GM18867 (cell line): Measurements from ENCODE around the gene DENND4B.
"Not testable (repeated sequence)": the region's sequence is repeated elsewhere in the genome, so short reads cannot be mapped to it uniquely, and the experiment has no call there.

Experiments
- ATAC-seq: cut with Tn5 transposase; IDR thresholded peaks from one replicate; pipeline ENCODE4 v1.9.1; 2021; ENCODE audit warnings: mild to moderate bottlenecking, moderate library complexity; ENCODE audit not compliant: unreplicated experiment

Gene DENND4B

GRCh38 chr1:153891042-153891441 is 55.5 kb downstream of the DENND4B start:
- ATAC-seq, result not testable (repeated sequence)

GRCh38 chr1:153888533-153888932 is 58.0 kb downstream of the DENND4B start:
- no peak for ATAC-seq

GRCh38 chr1:153886127-153886526 is 60.4 kb downstream of the DENND4B start:
- no peak for ATAC-seq

GRCh38 chr1:153883223-153883622 is 63.3 kb downstream of the DENND4B start:
- no peak for ATAC-seq

GRCh38 chr1:153882296-153882912 is 64.1 kb downstream of the DENND4B start:
- ATAC-seq, result no peak

GRCh38 chr1:153881751-153882150 is 64.8 kb downstream of the DENND4B start:
- ATAC-seq, result no peak

- ATAC-seq, result no peak
Measured at GRCh38 chr1:153880962-153881361, 65.6 kb downstream of the DENND4B start.

- ATAC-seq, result no peak
Measured at GRCh38 chr1:153880024-153880423, 66.5 kb downstream of the DENND4B start.
